Kidney tubule cell (primary cell): ENCODE results near the gene LMX1B.

Experiments
- DNase-seq: peaks from one replicate; pipeline ENCODE4 v3.0.0-alpha.2; 2018; ENCODE audit warnings: low spot score

LMX1B gene

DNA sequence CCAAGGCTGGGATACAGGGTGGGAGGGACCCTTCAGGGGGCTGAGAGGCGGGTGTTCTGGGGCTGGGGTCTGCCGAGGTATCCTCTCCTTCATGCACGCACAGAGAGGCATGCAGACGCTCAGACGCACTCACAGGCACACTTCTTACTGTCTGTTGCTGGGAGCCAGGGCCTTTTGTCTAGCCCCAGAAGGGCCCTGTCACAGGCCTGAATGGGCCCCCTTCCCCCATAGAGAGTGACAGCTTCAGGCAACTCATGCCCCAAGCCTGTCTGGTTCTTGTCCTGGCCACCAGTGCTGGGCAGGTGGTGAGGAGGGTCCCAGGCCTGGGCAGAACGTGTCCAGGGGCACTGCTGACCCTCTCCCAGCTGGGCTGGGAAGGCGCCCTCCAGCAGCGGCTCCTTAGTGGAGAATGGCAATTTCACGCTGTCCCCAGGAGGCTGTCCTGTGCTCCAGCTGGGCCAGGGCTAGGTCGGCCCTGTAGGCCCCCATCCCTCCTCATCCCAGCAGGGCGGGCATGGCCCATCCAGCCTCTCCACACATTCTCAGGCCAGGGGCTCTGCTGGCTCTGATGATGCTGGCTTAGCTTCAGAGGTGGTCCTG is 45.3 kb downstream of the LMX1B start:
- no peak for DNase-seq

DNA sequence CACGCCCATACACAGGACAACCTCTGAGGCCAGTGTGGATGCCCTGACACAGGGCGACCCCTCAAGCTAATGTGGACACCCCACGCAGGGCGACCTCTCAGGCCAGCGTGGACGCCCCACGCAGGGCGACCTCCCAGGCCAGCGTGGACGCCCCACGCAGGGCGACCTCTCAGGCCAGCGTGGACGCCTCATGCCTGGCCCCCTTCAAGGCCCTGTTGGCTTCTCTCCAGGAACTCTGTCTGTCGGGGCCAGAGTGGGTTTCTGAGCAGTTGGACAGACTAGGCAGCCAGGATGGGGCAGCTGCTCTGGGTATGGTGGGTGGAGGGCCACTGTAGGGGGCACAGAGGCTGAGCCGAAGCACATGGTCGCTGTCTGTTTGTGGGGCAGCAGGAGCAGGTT is 47.4 kb downstream of the LMX1B start:
- no peak for DNase-seq

DNA sequence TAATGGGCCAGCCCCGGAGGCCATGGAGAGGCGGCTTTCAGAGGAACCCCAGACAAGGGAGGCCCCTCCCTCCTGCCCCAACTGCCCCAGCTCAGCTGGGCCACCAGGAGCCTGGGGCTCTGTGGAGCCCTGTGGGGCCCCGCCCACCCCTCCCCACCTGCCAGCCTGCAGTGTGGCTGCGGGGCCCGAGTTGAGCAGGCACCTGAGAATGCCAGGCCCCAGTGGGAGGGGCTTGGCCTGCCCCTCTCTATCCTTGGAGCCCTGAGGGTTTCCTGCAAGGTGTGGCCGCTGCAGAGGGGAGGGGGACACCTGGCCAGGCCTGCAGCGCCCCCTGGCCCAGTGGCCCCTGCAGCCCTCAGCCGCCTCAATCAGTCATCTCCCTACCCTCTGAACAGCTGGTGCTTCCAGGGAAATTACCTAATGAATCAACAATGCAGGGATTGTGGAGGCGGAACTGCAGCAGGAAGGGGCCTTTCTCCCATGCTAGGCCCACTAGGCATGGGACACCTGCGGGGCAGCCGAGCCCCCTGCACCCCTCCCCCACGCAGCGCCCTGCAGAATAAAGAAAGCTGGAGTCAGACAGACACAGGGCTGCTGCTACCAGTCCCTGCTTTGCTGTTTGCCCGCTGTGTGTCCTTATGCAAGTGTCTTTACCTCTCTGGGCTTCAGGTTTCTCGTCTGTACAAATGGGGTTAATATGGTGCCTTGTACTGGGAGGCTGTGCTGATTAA is 48.0 kb downstream of the LMX1B start:
- peak; percentile 79 for DNase-seq

DNA sequence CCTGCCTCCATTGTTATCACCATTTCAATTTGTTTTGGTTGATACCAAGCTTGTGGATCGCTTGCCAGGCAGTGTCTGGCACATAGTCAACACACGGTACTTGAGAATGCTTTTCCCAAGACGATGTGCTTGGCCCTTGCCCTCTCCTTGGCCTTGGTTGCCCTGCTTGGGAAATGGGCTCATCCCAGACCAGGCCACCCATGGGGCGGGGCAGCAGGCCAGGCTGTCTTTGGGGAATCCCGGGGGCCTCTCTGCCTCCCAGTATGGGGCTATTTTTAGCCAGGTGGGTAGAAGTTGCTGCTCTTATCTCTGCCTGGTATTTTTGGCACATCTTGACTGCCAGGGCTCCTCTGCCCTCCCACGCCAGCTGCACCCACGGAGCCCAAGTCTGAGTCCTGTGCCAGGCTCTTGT is 49.9 kb downstream of the LMX1B start:
- DNase-seq, result no peak

DNA sequence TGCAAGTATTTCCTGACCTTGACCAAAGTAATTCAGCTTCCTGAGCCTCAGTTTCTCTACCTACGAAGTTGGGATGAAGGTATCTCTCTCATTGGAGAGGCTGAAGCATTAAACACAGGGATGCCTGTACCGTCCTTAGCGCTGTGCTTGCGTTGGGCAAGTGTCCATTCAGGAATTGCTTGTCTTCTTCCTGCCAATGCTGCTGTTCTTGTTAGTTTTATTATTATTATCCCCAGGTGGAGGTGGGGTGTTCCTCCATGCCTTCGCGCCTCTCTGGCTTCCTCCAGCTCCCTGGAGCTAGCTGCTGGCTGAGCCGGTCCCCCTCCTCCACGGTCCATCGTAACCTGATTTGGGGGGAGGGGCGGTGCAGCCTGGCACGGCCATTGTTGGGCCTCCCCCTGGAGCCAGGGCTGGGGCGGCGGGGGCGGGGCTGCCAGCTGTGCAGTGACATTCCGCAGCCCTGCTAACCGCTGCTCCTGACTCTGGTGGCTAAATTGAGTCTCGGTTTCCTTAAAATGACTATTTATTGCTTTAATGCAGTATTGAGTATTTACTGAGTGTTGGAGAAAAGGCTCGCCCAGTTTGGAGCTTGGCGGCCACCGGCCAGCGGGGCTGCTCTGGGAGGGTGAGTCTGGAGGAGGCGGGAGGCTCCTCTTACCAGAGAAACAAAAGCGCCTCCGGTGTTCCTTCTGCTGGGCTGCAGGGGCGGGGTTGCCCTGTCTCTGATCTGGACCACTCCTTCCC is 51.3 kb downstream of the LMX1B start:
- no peak for DNase-seq

DNA sequence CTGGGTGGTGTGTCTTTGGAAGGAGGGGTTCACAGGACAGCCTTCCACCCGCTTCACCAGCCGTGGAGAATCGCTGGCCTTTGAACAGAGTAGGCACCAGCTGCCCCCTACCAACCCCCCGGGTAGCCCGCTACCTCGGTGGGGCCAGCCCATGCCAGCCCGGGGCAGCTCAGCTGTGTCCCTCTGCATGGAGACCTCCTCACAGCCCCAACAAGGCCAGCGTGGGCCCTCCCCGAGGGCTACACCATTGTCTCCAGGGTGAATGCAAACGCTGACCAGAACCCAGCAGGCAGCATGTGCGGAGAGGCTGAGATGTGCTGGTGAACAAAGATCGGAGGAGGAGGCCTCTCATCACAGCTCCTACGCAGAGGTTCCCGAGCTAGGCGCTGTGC is 51.9 kb downstream of the LMX1B start:
- DNase-seq, result no peak

DNA sequence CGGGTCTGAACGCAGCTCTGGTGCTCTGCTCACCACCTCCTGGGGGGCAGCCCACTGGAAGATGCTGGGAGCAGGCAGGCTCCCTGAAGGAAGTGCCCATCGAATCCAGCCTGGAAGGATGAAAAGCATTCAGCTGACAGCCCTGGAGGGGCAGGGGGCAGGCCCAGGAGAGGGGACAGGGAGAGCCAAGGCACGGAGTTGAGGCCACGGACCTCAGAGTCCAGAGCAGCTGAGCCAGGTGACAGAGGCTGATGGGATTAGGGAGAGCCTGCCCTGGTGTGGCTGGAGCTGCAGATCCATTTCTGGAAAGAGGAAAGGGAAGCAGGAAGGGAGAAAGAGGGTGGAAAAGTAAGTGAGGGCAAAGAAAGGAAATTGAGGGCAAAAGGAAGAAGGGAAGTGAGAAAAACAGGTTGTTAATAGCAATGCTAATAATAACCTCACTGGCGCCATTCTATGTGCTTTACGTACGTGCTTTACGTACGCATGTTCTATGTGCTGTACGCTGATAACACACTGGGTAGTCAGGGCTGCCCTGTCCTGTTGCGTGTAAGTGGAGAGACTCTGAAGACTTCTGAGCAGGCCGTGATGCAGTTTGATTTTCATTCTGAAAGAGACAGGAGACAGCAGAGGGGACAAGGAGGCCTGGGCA is 52.6 kb downstream of the LMX1B start:
- no peak for DNase-seq

DNA sequence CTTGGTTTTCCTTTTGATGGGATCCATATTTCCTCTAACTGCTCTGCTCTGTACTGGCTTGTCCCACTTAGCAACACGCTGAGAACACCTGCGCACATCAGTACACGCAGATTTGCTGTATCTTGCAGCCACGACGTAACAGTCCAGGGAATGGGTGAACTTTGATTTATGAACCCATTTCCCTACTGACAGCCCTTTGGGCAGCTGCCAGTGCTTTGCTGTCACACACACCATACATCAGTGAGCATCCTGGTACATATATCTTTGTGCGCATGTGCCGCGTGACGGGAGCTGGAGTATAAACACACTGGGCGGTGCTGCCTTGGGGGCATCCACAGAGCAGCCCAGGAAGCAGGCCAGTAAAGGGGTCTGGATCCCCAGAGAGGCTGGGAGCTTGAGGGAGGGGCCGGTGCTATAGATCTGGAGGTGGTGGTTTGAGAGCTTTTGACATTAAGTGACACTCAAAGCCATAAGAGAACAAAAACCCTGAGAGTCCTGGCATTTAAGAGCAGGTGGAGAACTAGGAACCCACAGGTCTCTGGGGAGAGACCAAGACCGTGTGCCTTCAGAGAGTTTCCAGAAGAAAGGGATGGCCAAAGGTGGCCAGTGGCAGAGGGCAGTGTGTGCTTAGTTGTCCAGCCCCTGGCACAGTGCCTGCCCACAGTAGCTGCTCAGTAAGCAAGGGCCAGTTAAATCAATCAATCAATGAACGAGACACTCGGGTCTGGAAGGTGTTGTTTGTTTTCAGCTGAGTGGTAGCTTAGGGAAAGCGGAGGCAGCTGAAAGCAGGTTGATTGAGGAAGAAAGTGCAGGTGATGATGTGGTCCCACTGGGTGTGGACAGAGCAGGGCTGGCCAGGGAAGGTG is 53.7 kb downstream of the LMX1B start:
- no peak for DNase-seq

DNA sequence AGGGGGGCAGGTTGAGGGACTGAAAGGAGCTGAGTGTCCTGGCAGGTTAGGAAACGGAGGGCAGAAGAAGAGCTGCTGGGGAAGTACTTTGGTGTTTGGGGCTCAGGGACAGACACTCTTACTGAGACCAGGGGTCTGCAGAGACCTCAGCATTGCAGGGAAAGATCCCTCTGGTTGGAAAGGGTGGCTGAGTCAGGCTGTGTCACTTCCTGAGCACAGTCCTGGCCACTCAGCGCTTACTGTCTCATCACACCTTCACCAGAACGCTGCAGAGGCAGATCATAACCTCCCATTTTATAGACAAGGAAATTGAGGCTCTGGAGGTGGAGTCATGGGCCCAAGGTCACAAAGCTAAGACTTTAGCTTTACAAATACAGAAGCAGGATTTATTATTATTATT is 54.3 kb downstream of the LMX1B start:
- DNase-seq, result no peak

DNA sequence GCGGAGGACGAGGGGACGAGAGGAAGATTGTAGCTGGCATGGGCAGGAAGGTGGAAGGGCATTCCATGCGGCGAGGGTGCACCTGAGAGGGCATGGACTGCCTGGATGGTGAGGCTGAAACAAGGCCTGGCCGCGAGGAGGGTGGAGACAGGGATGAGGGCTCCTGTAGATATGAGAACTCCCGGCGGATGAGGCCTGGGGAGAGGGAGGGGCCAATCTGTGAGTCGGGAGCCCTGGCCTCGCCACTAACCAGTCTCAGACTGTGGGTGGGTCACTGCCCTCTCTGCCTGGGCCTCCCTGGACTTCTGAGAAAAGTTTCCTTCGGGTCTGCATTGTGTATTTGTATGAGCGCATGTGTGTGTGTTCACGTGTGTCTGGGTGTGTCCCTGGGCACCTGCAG is 55.4 kb downstream of the LMX1B start:
- DNase-seq, result no peak

DNA sequence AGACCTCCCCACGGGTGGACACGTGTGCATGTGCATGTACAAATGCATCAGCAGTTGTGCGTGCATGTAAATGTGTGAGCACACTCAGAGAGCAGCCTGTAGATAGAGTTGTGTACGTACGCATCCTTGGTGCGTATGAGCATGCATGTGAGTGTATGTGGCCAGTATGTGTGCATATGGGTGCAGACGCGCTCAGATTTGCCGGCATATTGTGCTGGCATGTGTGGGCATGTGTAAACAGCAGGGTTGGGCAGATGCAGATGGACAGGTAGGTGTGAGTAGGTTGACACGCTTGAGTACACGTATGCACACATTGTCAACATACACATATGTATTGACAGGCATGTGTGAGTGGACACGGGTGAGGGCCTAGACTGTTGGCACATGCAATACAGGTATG is 56.5 kb downstream of the LMX1B start:
- no peak for DNase-seq

DNA sequence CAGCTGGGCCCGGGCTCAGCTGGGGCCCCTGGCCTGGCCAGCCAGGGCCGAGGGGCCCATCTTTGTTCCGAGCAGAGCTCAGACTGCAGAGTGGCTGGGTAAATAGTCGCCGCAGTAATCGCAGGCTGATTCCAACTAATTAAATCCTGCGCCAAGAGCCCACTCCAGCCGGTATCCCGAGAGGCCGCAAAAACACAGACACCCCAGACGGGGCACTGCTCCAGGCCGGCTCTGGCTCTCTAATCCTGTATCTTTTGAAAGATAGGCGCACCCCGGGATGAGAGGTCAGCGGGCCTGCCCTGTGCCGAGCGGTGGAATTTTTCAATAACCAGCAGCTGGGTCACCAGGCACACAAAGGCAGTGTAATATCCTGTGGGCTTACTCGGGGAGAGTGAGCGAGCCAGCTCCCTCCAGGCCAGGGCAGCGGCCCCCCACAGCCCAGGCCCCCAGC is 57.7 kb downstream of the LMX1B start:
- DNase-seq, result no peak

DNA sequence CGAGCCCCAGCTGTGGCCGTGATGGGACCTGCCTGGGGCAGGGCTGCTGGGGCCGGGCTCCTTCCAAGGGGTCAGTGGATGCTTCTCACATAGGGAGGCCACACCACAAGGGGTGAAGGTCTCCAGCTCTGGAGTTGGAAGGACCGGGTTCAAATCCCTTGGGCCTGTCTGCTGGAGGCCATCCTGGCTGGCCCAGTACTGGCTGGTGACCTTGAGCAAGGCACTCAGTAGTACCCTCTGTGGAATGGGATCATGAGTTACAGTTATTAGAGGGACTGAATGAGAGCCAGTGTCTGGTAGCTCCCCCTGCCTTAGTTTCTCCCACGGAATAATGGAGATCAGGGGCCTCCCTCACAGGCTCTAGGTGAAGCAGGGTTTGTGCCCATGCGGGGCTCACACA is 58.3 kb downstream of the LMX1B start:
- no peak for DNase-seq

DNA sequence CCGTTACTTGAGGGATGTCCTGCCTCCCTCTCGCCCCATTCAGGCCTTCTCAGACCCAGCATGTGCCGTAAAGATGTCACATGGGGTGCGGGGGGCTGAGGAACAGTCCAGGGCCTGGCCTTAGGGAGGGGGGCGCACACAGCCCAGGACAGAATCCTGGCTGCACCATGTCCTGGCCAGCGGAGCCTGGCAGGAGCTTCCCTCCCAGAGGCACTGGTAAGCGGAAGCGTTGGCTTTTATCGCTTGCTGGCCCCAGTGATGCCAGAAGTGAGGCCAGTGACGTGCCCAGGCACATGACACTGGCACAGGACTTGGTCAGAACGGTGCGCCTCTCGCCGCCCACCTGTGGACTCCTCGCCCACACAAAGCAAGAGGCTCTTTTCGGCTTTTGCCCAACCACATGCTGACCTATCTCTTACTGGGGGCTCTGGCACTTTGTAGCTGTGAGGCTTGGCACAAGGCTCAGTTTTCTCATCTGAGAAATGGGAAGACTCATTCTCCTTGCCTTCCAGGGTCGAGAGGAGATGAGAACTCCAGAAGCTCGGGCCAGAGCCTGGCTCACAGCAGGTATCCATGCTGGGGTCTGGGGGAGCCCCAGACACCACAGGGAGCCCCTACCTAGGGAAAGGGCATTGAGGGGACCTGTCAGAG is 59.0 kb downstream of the LMX1B start:
- DNase-seq, result no peak

DNA sequence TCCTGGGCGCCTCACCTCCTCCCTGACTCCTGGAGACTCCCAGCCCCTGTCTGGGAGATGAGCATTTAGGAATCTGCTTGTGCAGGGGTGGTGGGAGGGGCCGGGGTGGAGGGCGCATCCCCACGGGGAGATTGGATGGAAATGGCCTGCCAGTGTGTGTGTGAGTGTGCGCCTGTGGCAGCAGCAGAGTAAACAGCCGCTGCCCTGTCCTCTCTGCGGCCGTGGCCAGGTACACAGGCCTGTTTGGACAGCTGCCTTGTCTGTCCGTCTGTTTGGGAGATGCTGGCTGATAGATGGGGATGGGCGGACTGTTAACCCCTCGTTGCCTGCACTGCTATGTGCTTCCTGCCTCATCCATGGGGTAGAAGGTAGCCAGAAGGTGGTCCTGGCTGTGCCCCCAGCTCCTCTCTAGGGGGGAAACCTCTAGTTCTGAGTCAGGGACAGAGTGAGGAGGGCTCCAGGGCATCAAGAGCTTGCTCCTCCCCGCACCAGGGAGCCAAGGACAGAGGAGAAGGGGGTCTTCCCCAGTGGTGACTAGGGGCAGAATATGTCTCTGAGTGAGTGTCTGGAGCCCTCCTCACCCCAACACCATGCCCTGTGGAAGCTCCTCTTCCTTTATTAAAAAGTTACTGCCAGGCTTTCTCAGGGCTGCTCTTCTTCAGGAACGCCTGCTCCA is 60.1 kb downstream of the LMX1B start:
- no peak for DNase-seq

DNA sequence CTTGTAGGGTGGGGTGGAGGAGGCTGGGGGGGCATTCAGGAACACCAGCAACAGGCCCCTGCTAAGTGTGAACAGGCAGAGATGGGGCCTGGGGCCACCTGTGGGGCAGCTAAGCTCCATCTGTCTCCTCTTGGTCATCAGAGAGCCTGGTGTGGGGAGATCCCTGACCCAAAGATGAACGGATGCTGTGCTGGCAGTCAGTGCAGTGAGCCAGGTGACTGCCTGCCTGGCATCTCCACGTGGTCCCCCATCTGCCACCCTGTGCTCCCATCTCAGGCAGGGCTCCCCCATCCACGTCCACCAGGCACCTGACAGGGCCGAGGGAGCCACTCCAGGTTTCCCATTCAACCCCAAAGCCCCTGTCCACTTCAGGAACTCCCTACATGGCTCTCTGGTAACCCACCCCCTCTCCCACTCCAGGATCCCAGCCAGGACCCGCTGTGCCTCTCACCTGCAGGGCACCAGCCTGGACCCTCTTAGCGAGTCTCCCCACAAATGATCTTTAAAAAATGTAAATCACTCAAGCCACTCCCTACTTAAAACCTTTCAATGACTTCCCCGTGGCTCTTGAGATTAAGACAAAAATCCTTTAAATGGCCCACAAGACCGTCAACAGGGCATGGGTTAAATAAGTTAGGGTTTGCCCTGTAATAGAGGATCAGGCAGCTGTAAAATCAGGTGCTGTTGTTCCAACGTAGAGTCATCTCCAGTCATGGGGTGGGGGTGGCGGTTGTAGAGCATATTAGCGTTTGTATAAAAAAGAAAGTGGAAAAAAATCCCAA is 60.8 kb downstream of the LMX1B start:
- DNase-seq, result no peak

DNA sequence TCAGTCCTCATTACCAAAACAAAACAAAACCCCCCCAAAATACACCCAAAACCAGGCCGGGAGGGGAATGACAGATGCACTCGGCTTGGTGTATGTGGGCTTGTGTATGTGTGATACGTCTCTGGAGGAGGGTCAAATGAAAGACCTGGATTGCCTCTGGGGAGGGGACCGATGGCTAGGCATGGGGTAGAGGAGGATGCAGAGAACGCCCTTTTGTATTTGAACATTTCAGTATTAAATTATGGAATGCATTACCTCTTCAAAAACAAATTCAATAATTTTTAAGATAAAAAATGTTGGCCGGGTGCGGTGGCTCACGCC is 61.4 kb downstream of the LMX1B start:
- no peak for DNase-seq

DNA sequence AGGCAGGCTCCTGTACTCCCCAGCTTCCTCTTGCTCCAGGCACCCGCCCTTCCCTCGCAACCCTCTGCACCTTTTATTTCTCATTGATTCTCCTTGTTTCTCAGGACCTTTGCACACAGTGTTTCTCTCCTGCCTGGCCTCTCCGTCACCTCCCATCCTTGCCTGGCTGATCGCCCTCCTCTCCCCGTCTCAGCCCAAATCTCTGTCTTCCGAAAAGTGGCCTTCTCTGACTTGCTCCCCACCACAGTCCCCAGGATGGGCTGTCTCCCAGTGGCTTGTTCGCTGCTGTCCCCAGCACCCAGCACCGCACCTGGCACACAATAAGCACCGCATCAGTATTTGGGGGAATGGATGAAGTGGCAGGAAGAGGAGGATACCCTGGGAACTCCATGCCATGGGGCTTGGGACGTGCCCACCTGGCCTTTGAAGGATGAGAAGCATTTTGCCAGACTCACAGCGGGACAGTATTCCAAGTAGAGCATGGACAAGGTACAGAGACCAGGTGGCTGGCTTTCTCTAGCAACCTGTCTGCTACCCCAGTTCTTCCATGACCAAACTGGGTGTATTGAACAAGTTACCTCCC is 62.5 kb downstream of the LMX1B start:
- no peak for DNase-seq

DNA sequence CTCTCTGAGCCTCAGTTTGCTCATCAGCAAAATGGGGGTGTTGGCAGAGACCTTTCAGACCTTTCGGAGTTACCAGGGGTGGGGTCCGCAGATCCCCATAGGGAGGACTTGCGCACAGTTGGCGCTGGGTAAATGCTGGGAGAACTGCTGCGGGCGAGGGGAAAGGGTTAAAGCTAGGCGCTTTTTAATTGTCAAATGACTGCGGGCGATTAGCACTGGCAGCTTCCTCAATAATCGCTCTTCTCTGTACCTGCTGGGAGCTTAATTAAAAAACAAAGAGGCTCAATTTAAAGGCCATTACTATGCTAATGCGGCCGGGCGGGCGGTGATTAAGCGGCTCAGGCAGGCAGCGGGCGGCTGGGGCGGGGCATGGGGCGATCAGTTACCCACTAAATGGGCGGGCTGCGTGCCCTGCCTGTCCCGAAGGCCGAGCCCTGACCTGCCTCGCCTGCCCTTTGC is 63.0 kb downstream of the LMX1B start:
- DNase-seq, result peak; percentile 14
